GM04504 (cell line): ENCODE data around the gene ITGA2.
A peak's percentile ranks its signal among the peaks of the same experiment; 100 is the strongest.
"Not testable (repeated sequence)": the region's sequence is repeated elsewhere in the genome, so short reads cannot be mapped to it uniquely, and the experiment has no call there.

Experiments
- DNase-seq: peaks from one replicate; pipeline ENCODE4 v3.0.0-alpha.2; 2012; ENCODE audit warnings: low read depth

Gene ITGA2

DNA sequence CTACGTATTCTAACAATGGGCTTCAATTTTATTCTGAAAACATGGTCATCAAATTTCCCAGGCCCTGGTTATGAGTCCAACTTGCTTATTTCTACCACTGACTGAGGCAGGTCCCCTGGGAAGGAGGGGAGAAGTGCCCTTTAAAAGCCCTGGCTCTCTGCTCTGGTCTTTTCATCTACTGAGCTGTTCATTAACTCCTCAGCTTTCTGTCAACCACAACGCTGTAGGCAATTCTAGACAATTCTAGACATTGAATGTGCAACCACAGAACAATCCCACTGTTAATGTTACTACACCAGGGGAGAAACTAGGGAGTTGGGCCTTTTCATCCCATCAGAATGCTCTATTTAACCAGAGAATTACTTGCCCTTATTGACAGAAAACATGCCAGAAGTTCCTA is 110.4 kb downstream of the ITGA2 start:
- DNase-seq: no peak

- DNase-seq: no peak
Measured at GRCh38 chr5:53100606-53101005, 111.5 kb downstream of the ITGA2 start.

DNA sequence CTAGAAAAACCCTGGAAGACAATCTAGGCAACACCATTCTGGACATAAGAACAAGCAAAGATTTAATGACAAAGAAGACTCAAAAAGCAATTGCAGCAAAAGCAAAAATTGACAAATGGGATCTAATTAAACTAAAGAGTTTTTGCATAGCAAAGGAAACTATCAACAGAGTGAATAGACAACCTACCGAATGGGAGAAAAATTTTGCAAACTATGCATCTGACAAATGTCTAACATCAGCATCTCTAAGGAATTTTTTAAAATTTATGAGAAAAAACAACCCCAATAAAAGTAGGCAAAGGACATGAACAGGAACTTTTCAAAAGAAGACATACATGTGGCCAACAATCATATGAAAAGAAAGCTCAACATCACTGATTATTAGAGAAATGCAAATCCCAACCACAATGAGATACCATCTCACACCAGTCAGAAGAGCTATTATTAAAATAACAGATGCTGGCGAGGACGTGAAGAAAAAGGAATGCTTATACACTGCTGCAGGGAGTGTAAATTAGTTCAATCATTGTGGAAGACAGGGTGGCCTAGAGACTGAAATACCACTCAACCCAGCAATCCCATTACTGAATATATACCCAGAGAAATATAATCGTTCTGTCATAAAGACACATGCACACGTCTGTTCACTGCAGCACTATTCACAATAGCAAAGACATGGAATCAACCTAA is 116.6 kb downstream of the ITGA2 start:
- DNase-seq: no peak

GRCh38 chr5:53109056-53109442 is 119.9 kb downstream of the ITGA2 start:
- DNase-seq: no peak

- peak; percentile 77 for DNase-seq
Measured at GRCh38 chr5:53109443-53110127, 120.4 kb downstream of the ITGA2 start, which contains the start of gene MOCS2. TSS of gene MOCS2 (minus strand) at chr5:53109757. CDS start at chr5:53107174, 2,583 bp downstream.

DNA sequence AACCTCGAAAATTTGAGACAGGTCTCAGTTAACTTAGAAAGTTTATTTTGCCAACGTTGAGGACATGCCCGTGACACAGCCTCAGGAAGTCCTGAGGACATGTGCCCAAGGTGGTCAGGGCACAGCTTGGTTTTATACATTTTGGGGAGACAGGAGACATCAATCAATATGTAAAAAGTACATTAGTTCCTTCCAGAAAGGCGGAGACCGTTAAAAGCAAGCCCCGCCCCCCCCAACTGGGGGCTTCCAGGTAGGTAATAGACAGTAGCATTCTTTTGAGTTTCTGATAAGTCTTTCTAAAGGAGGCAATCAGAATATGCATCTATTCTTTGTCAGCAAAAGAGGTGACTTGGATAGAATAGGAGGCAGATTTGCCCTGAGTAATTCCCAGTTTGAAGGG is 121.0 kb downstream of the ITGA2 start:
- DNase-seq: no peak

DNA sequence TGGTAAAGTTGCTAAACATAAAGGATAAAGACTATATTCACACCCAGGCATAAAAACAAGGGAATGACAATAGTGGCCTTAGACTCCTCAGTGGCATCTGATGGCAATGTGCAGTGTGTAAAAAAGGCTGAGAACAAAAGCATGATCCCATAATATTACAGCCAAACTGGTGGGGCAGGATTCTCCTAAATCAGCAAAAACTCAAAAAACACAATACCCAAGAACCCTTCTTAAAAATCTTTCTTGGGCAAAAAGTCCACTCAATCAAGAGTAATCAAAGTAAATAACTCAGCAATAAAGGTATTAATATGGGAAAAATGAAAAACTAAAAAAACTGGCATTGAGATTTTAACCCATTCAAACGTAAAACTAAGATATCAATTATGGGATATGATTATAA is 122.0 kb downstream of the ITGA2 start:
- DNase-seq: no peak

DNA sequence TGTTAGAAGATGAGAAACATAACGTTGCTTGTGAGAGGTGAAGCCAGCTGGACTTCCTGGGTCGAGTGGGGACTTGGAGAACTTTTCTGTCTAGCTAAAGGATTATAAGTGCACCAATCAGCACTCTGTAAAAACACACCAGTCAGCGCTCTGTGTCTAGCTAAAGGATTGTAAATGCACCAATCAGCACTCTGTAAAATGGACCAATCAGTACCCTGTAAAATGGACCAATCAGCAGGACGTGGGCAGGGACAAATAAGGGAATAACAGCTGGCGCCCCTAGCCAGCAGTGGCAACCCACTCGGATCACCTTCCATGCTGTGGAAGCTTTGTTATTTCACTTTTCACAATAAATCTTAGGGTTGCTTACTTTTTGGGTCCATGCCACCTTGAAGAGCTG is 123.2 kb downstream of the ITGA2 start:
- DNase-seq: not testable (repeated sequence)

DNA sequence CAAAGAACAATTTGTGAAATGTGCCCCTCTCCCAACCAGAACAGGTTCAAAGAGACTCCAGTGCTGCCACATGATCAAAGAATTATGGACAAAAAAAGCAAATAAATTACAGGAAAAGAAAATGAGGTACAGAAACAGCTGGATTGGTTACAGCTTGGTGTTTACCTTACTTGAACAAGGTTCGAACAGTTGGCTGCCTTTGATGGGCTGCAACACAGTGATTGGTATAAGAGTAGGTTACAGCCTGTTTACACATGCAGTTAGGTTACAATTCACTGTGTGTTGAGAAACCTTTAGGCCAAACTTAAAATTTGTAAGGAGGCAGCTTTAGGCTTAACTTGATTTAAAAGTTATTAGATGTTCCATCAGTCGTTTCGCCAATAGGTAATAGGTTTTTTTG is 123.8 kb downstream of the ITGA2 start:
- DNase-seq: no peak

- no peak for DNase-seq
Measured at GRCh38 chr5:53113947-53114346, 124.8 kb downstream of the ITGA2 start.

DNA sequence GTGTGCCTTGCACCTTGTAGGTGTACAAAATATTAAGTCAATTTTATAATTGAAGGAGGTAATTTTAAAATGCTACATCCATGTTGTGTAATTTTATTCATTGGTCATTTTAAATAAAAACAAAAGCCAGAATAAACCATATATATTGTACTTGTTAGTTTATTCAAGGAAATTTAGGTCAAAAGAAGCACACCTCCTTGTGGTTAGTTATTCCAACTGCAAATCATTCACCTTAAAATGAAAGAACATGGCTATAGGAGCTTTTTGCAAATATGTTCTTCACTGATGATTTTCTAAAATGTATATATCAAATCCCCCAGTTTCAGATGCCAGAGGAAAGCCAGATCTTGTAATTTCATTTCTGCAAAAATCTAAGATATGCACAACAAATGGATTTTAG is 125.8 kb downstream of the ITGA2 start:
- DNase-seq: no peak

DNA sequence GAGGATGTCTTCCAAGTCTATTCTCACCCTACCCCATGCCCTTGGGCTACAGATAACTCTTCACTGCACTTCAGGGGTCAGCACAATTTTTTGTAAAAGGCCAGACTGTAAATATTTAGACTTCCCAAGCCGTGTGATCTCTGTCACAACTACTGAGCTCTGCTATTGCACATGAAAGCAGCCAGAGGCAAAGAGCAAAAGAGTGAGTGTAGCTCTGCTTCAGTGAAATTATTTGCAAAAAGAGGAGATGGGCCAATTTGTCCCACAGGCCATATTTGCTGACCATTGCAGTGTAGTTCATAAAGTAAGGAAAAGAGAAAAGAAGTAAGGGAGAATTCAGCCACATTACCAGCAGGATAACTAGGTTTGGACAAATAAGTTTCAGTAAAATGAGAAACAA is 127.4 kb downstream of the ITGA2 start:
- no peak for DNase-seq

- no peak for DNase-seq
Measured at GRCh38 chr5:53118879-53119278, 129.7 kb downstream of the ITGA2 start.

DNA sequence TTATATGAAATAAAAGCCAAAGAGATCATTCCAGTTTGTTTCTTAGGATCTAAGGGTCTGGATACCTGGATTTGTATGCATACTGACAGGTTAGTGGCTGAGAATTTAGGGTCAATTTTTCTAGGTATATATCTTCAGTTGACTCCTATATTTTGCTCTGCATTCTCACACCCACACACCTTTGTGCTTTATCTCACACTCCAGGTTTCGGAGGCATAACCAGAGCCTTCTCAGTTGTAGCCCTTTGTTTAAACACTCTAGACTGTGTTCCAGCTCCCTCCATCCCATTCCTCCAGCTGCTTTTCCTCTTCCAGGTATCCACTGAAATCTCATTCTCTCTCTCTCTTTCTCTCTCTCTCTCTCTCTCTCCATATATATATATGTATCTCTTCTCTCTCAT is 131.0 kb downstream of the ITGA2 start:
- no peak for DNase-seq

- DNase-seq: no peak
Measured at GRCh38 chr5:53123702-53124101, 134.6 kb downstream of the ITGA2 start.

DNA sequence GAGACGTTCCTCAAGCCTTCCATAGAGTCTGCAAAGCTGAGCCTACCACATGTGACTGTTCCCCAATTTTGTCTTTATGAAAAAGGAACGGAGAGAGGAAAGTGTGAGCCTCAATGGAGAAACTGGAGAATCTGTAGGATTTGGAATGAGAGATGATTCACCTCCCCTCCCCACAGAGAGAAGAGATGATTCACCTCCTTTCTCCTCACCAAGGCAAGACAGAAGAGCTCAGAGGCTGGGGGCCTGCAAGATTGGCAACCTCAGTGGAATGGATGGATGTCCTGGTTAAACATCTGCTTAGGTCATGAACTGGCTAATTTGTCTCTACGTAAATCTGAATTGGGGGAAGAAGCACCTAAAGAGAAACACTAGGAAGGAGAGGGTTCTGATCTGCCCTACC is 137.4 kb downstream of the ITGA2 start:
- no peak for DNase-seq

DNA sequence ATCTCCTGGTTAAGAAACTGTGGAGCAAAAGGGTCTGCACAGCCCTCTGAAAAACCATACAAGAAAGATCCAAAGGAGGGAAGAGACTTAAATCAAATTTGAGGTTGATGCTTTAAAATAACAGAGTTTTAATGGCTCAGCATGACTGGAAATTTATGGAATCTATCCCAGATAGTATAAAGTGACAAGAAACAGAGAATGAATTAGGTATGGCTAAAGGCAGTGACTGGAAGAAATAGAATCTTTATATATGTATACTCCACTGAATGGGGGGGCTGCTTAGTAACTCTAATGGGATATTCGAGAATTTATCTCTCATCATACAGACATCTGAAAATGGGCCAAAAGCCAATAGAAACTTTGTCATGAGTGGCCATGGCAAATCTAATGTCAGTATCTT is 138.0 kb downstream of the ITGA2 start:
- DNase-seq: no peak

GRCh38 chr5:53128481-53128880 is 139.3 kb downstream of the ITGA2 start:
- DNase-seq: no peak

- DNase-seq: no peak
Measured at GRCh38 chr5:53130266-53130665, 141.1 kb downstream of the ITGA2 start.

DNA sequence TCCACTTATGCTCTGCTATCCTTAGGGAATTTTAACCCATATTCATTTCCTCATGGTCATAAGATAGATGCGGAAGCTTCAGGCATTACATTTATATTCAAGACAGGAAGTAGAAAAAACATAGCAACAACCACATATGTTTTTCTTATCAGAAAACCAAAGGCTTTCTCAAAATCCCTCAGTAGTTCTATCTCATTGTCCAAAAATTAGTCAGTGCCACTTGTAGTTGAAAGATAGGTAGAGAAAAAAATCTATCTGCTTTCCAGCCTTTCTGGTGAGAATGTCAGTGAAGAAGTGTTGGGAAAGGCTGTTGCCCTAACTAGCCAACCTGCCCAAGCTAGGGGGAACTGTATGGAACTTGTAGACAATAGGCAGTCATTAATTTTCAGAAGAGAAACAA is 143.9 kb downstream of the ITGA2 start:
- DNase-seq: no peak
